Spleen (tissue), 7 donors: ENCODE results near the gene IRF2BPL.

Experiments
- POLR2AphosphoS5 ChIP-seq, 3 donors: sonication (generic); formaldehyde crosslinking; IDR thresholded peaks; one replicate each; pipeline ENCODE4 v1.5.1; 2017; ENCODE audit warnings: antibody characterized with exemption in 3 of 3
- TF ChIP-seq, protein P1 (sequence below), 11 experiments: fragments of 200-600 bp in 7 of 11; fragments of 450-650 bp in 4 of 11; sonication (generic) in 4 of 11; IDR thresholded peaks in 8 of 11; conservative IDR thresholded peaks in 3 of 11; 1 replicate in 7 of 11; 2 replicates in 4 of 11; pipeline versions ENCODE4 v1.4.0 to v1.8.0; 2016 to 2021; ENCODE audit warnings: antibody characterized with exemption in 11 of 11, inconsistent platforms in 4 of 11, mild to moderate bottlenecking in 1 of 11
- donor health status: DM: no; HTN: no; CAD: no; lungs with moderate emphysema.
- donor health status: DM: no; HTN: no; CAD: no.
- donor health status: DM: no; HTN: no; CAD: no.

GRCh38 chr14:77063571-77064171, 35.2 kb upstream of the IRF2BPL start:
- TF ChIP-seq, protein P1, sequence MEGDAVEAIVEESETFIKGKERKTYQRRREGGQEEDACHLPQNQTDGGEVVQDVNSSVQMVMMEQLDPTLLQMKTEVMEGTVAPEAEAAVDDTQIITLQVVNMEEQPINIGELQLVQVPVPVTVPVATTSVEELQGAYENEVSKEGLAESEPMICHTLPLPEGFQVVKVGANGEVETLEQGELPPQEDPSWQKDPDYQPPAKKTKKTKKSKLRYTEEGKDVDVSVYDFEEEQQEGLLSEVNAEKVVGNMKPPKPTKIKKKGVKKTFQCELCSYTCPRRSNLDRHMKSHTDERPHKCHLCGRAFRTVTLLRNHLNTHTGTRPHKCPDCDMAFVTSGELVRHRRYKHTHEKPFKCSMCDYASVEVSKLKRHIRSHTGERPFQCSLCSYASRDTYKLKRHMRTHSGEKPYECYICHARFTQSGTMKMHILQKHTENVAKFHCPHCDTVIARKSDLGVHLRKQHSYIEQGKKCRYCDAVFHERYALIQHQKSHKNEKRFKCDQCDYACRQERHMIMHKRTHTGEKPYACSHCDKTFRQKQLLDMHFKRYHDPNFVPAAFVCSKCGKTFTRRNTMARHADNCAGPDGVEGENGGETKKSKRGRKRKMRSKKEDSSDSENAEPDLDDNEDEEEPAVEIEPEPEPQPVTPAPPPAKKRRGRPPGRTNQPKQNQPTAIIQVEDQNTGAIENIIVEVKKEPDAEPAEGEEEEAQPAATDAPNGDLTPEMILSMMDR (IDR thresholded peaks at IDR 0.05 in 8 of 11, conservative IDR thresholded peaks at IDR 0.05 in 3 of 11): no peak
- TF ChIP-seq POLR2AphosphoS5 (IDR thresholded peaks at IDR 0.05): no peak
